ENCODE measurements around the gene ENDOV. TPM values are rescaled to one million over a fixed set of nuclear protein-coding genes. Genes with fewer than 3 reads are reported as not detected.

ENDOV gene
- total RNA-seq, 2 experiments from 2014 or later, result 10.1 to 12.0 TPM

GRCh38 chr17:80374039-80374731 is 40.8 kb upstream of the ENDOV start:
- ChIA-PET POLR2A (no interaction called here), CTCF (no interaction called here)
- intact Hi-C loops (cut with DNase I, micrococcal nuclease), result no loop called here
- Mint-ChIP-seq H3K27me3 (no peaks in the 10 kb centered on the region), H3K4me3 (no peak overlapping the region), H3K4me1 (ENCODE audit: low read depth) (no peaks in the 10 kb centered on the region), H3K9me3 (no peaks in the 10 kb centered on the region), H3K36me3 (ENCODE audit: low read depth) (peaks cover 97% of the 10 kb centered on the region), H3K27ac (no peak overlapping the region)
- TF ChIP-seq CTCF (IDR thresholded peaks at IDR 0.05), result no peak
- no peaks in the 10 kb centered on the region for H3K9me3 ChIP-seq (ENCODE audit: control insufficient read depth in 1 of 2, insufficient read depth in 1 of 2, low read length in 2 of 2)
- H3K27ac ChIP-seq (ENCODE audit: low read depth in 1 of 2, low read length in 2 of 2), result no peak overlapping the region
- no peaks in the 10 kb centered on the region for H3K4me1 ChIP-seq (ENCODE audit: insufficient read depth, low read length)
- H3K36me3 ChIP-seq (ENCODE audit: insufficient read depth, low read length), result peaks cover 99% of the 10 kb centered on the region
- H3K4me3 ChIP-seq (ENCODE audit: low read length), result no peak overlapping the region
- no peaks in the 10 kb centered on the region for H3K27me3 ChIP-seq (ENCODE audit: control insufficient read depth in 1 of 2, insufficient read depth in 2 of 2, low read length in 2 of 2)
- DNase-seq, result peak in 1 of 14 experiments; percentile 12
- no peak for ATAC-seq (ENCODE audit: poor library complexity)

- H3K36me3 ChIP-seq (ENCODE audit: insufficient read depth, low read length), result peaks cover 99% of the 10 kb centered on the region
- Mint-ChIP-seq H3K36me3 (ENCODE audit: low read depth) (peaks cover 97% of the 10 kb centered on the region), H3K4me1 (ENCODE audit: low read depth) (no peaks in the 10 kb centered on the region), H3K27ac (no peak overlapping the region), H3K4me3 (no peak overlapping the region), H3K9me3 (no peaks in the 10 kb centered on the region), H3K27me3 (no peaks in the 10 kb centered on the region)
- H3K4me3 ChIP-seq (ENCODE audit: low read length), result no peak overlapping the region
- POLR2A ChIA-PET, result no interaction called here
- H3K9me3 ChIP-seq (ENCODE audit: control insufficient read depth in 1 of 2, insufficient read depth in 1 of 2, low read length in 2 of 2), result no peaks in the 10 kb centered on the region
- DNase-seq (peak in 1 of 14 experiments; percentile 3), ATAC-seq (ENCODE audit: poor library complexity) (no peak)
- no peak for TF ChIP-seq CTCF (IDR thresholded peaks at IDR 0.05)
- no peaks in the 10 kb centered on the region for H3K27me3 ChIP-seq (ENCODE audit: control insufficient read depth in 1 of 2, insufficient read depth in 2 of 2, low read length in 2 of 2)
- no peaks in the 10 kb centered on the region for H3K4me1 ChIP-seq (ENCODE audit: insufficient read depth, low read length)
- intact Hi-C loops (cut with DNase I, micrococcal nuclease), result loop anchor here in 1 of 2 experiments (5.0 kb wide), 1 partner anchor 78 kb away; no protein-coding TSS in a partner anchor
- H3K27ac ChIP-seq (ENCODE audit: low read depth in 1 of 2, low read length in 2 of 2), result no peak overlapping the region
- CTCF ChIA-PET, result no interaction called here
Observed at GRCh38 chr17:80374732-80375585, 40.0 kb upstream of the ENDOV start.

- POLR2A ChIA-PET, result no interaction called here
- no peak overlapping the region for H3K4me3 Mint-ChIP-seq
- H3K9me3 ChIP-seq (ENCODE audit: control insufficient read depth in 1 of 2, insufficient read depth in 1 of 2, low read length in 2 of 2), result no peaks in the 10 kb centered on the region
- H3K4me1 ChIP-seq (ENCODE audit: insufficient read depth, low read length), result no peaks in the 10 kb centered on the region
- DNase-seq (peak in 1 of 14 experiments; percentile 5), ATAC-seq (ENCODE audit: poor library complexity) (no peak)
- H3K27ac ChIP-seq (ENCODE audit: low read depth in 1 of 2, low read length in 2 of 2), result no peak overlapping the region
- peaks cover 99% of the 10 kb centered on the region for H3K36me3 ChIP-seq (ENCODE audit: insufficient read depth, low read length)
- H3K4me1 Mint-ChIP-seq (ENCODE audit: low read depth), result no peaks in the 10 kb centered on the region
- H3K36me3 Mint-ChIP-seq (ENCODE audit: low read depth), result peaks cover 97% of the 10 kb centered on the region
- no peaks in the 10 kb centered on the region for H3K27me3 Mint-ChIP-seq
- CTCF ChIA-PET, result no interaction called here
- H3K27ac Mint-ChIP-seq, result no peak overlapping the region
- no peak overlapping the region for H3K4me3 ChIP-seq (ENCODE audit: low read length)
- TF ChIP-seq CTCF (IDR thresholded peaks at IDR 0.05), result no peak
- intact Hi-C loops (cut with DNase I, micrococcal nuclease), result loop anchor here in 1 of 2 experiments (5.0 kb wide), 1 partner anchor 79 kb away; no protein-coding TSS in a partner anchor
- no peaks in the 10 kb centered on the region for H3K9me3 Mint-ChIP-seq
- no peaks in the 10 kb centered on the region for H3K27me3 ChIP-seq (ENCODE audit: control insufficient read depth in 1 of 2, insufficient read depth in 2 of 2, low read length in 2 of 2)
Observed at GRCh38 chr17:80376531-80376930, 38.4 kb upstream of the ENDOV start.

Data from CD4-positive, alpha-beta T cell (primary cell).